HTERT RPE-1 (cell line): ENCODE data around the gene STX16.
"Not testable (repeated sequence)": the region's sequence is repeated elsewhere in the genome, so short reads cannot be mapped to it uniquely, and the experiment has no call there.

Experiments used
- in situ Hi-C: fragments of 300-500 bp; cut with MboI; formaldehyde crosslinking; loops from 4 replicates; pipeline ENCODE4 v1.14.3; 2020; ENCODE audit warnings: low sequenced_read_pairs

Gene STX16

GRCh38 chr20:58719971-58720371 is 68.9 kb downstream of the STX16 start:
- in situ Hi-C loops, result no loop called here

- in situ Hi-C loops, result no loop called here
Measured at GRCh38 chr20:58720890-58721289, 69.8 kb downstream of the STX16 start.

- in situ Hi-C loops, result no loop called here
Measured at GRCh38 chr20:58721951-58722778, 71.1 kb downstream of the STX16 start.

GRCh38 chr20:58722877-58723627 is 72.0 kb downstream of the STX16 start:
- in situ Hi-C loops, result no loop called here

- in situ Hi-C loops, result no loop called here
Measured at GRCh38 chr20:58723628-58723984, 72.5 kb downstream of the STX16 start.

GRCh38 chr20:58726156-58726555 is 75.1 kb downstream of the STX16 start:
- in situ Hi-C loops, result not testable (repeated sequence)
